Cortex of kidney (tissue), 1 donor: ENCODE data around the gene TAS2R13.

ENCODE experiments used
- DNase-seq: peaks from one replicate; lab custom pipeline; 2025; lab: John Stamatoyannopoulos, UW

The TAS2R13 gene, protein sequence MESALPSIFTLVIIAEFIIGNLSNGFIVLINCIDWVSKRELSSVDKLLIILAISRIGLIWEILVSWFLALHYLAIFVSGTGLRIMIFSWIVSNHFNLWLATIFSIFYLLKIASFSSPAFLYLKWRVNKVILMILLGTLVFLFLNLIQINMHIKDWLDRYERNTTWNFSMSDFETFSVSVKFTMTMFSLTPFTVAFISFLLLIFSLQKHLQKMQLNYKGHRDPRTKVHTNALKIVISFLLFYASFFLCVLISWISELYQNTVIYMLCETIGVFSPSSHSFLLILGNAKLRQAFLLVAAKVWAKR

DNA sequence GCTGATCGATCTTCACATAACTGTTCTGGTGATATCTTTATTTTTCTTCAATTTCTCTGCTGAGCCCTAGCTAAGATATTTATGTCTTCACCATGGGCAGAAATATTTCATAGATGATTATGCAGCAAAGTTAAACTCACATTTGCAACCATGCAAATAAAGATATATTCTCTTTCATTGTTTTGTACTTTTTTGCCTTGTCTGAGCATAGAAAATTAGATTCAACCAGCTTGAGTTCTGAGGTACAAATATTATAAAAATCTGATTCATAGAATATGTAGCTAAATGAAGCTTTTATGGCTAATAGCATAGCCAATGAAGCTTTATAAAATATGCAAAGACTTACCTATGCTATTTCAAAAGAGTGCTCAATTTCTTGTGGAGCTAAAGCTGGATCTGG is at the start of gene TAS2R13:
TAS2R13 (minus strand) TSS at position 101 of the 400 bp plus-strand sequence. CDS start 264 bp downstream, outside the sequence.
- DNase-seq: no peak

GRCh38 chr12:10957741-10958140 is 48.4 kb upstream of the TAS2R13 start:
- no peak for DNase-seq

- DNase-seq: no peak
Observed at GRCh38 chr12:10956085-10956484, 46.7 kb upstream of the TAS2R13 start.

- DNase-seq: no peak
Observed at GRCh38 chr12:10952645-10953044, 43.3 kb upstream of the TAS2R13 start.

- no peak for DNase-seq
Observed at GRCh38 chr12:10943167-10943566, 33.8 kb upstream of the TAS2R13 start.

DNA sequence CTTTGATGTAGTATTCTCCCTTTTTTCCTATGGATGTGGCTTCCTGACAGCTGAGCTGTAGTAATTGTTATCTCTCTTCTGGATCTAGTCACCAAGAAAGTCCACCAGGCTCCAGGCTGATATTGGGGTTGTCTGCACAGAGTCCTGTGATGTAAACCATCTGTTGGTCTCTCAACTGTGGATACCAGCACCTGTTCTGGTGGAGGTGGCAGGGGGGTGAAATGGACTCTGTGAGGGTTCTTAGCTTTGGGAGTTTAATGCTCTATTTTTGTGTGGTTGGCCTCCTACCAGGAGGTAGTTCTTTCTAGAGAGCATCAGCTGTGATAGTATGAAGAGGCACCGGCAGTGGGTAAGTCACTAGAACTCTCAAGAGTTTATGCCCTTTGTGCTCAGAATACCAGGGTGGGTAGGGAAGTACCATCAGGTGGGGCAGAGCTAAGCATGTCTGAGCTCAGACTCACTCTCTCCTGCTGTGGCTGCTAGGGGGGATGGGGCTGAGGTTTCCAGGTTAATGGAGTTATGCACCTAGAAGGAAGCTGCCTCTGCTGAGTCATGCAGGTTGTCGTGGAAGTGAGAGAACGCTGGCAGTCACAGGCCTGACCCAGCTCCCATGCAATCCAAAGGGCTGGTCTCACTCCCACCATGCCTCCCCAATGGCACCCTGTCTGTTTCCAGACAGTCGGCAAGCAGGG is 32.7 kb upstream of the TAS2R13 start:
- no peak for DNase-seq

- DNase-seq: no peak
Observed at GRCh38 chr12:10941369-10941768, 32.0 kb upstream of the TAS2R13 start.

GRCh38 chr12:10940389-10940788 is 31.0 kb upstream of the TAS2R13 start:
- DNase-seq: no peak

- DNase-seq: no peak
Observed at GRCh38 chr12:10939163-10939562, 29.8 kb upstream of the TAS2R13 start, which contains the start of gene TAS2R14. Gene TAS2R14, minus strand, starts transcription at chr12:10939263. Its CDS starts 56 bp downstream, at chr12:10939207.

DNA sequence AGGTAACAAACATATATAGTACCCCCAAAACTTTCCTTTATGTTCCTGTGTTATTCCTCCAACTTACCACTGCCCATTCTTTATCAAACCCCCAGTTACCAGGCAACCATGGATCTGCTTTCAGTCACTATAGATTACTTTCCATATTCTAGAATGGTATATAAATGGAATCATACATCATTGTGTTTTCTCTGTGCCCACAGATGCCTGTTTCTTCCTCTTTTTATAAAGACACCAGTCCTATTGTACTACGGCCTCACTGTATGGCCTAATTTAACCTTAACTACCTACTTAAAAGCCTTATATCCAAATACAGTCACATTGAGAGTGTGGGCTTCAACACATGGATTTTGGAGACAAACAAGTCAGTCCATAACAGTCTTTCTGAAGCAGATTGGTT is 27.1 kb upstream of the TAS2R13 start:
- no peak for DNase-seq

- DNase-seq: no peak
Observed at GRCh38 chr12:10928746-10929286, 19.5 kb upstream of the TAS2R13 start, which contains the start of gene PRH2. Gene PRH2, plus strand, starts transcription at chr12:10929236. Its CDS starts 38 bp downstream, at chr12:10929274.

GRCh38 chr12:10926269-10926668 is 16.9 kb upstream of the TAS2R13 start:
- no peak for DNase-seq

GRCh38 chr12:10919809-10920208 is 10.4 kb upstream of the TAS2R13 start:
- DNase-seq: no peak

GRCh38 chr12:10910380-10910779 is 1.0 kb upstream of the TAS2R13 start:
- no peak for DNase-seq

GRCh38 chr12:10904686-10905085 is 4.7 kb downstream of the TAS2R13 start:
- DNase-seq: no peak

DNA sequence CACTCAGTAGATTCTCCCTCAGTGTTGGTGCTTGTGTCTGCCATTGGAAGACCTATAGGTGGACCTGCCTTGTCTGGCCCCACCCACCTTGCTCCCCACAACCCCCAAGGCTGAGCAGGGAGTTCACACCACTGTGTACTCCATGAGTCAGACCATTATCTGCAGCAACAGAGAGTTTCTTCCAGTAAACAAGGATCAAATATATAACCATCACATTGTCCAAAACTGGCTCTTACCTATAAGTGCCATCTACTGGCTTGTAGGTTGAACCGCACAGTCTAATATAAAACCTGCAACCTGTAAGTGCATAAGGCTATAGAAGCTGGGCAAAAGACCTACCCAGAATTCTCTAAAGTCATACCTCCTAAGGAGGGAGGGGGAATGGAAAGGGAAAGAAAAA is 7.9 kb downstream of the TAS2R13 start:
- DNase-seq: no peak

DNA sequence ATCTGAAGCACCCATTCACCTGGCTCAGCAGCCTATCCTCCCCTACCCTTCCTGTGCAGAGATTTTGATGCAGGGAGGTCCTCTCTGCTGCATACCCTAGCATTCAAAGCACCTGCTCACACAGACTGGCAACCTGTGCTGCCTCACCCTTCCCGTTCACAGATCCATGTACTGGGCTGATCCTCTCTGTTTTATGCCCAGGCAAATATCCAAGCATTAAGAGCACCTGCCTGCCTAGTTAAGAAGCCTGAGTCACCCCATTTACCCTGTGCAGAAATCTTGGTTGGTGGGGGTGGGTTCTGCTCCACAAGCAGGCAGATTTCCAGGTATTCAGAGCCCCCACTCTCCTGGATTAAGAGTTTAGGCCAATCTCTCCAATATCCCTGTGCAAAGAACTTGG is 8.4 kb downstream of the TAS2R13 start:
- no peak for DNase-seq

- no peak for DNase-seq
Observed at GRCh38 chr12:10900530-10900929, 8.8 kb downstream of the TAS2R13 start.

- DNase-seq: no peak
Observed at GRCh38 chr12:10896854-10897253, 12.5 kb downstream of the TAS2R13 start.

GRCh38 chr12:10891937-10892336 is 17.4 kb downstream of the TAS2R13 start:
- DNase-seq: no peak

DNA sequence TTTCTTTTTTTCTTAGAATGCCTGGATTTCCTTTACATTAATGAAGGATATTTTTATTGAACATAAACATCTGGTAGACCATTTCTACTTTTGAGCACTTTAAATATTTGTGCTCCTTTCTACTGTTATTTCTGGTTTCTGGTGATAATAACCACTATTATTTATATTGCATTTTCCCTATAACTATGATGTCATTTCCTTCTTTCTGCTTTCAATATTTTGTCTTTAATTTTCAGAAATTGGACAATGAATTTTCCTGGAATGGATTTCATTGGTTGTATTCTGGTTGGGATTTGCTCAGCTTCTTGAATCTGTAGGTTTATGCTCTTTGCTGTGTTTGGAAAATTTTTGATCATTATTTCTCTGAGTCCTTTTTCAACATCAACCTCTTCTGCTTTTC is 20.1 kb downstream of the TAS2R13 start:
- no peak for DNase-seq

DNA sequence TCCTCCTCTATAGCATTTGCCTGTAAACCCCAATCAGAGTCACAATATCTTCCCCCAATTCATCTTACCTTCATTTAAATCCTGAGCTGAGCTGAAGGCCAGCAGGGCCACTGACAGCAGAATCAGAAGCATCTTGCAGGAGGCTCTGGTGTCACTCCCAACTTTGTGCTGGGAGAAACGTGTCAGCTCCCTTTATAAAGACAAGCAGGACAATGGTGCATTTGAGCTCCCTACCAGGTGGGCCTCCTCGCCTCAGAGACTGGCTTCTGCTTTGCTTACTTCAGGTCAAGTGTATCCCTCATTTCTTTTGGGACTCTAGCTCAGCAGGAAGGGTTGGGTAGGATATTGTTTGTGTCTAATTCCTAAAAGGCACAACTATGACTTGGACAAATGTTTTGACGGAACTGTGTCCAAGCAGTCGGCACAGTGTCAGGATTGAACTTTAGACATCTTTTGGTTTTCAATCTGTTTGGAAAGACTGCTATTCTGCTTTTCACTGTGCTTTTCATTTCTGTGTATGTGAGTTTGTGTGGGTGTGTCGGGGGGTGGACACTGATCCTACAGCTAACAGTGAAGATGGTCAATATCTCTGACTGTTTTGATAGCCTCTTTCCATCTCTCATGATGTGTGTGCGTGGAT is 25.2 kb downstream of the TAS2R13 start, which contains the start of gene PRH1:
PRH1 (minus strand) TSS at position 170 of the 640 bp plus-strand sequence; CDS start at position 132, 38 bp downstream.
- DNase-seq: no peak
